A673 (cell line): ENCODE data around the gene MXD1. TPM values are rescaled to one million over a fixed set of nuclear protein-coding genes. Genes with fewer than 3 reads are reported as not detected.

Experiments used
- BruUV-seq: library from RNA; stranded (reverse); fragments of 400-500 nt; replicated peaks from 2 replicates; lab custom pipeline; 2021; lab: Mats Ljungman, UMichigan
- CTCF ChIA-PET: fragments of 300-600 bp; sonication (Branson Sonifier 250); formaldehyde crosslinking; loops from one replicate; lab custom pipeline; 2022; ENCODE audit warnings: antibody characterized with exemption; lab: Charles Lee
- POLR2A ChIA-PET: fragments of 300-600 bp; sonication (Branson Sonifier 250); formaldehyde crosslinking; loops from one replicate; lab custom pipeline; 2022; ENCODE audit warnings: antibody characterized with exemption; ENCODE audit not compliant: low non-redundant PET; lab: Charles Lee
- DNase-seq: peaks from one replicate; pipeline ENCODE4 v3.0.0-alpha.2; 2015; ENCODE audit warnings: low spot score
- H3K27ac ChIP-seq: fragments of 200-600 bp; sonication (generic); 2 replicates; pipeline ENCODE4 v1.5.1; 2016; ENCODE audit warnings: mixed run types, low read depth, mild to moderate bottlenecking, mixed read lengths, antibody characterized with exemption, low read length; ENCODE audit not compliant: poor library complexity, severe bottlenecking
- H3K27me3 ChIP-seq: fragments of 200-600 bp; sonication (generic); replicated peaks from 2 replicates; pipeline ENCODE4 v1.6.1; 2017; ENCODE audit warnings: mixed run types, low read depth, mild to moderate bottlenecking, mixed read lengths, antibody characterized with exemption, low read length; ENCODE audit not compliant: insufficient read depth, poor library complexity
- H3K36me3 ChIP-seq: fragments of 200-600 bp; sonication (generic); 2 replicates; pipeline ENCODE4 v1.6.1; 2016; ENCODE audit warnings: mixed run types, mild to moderate bottlenecking, mixed read lengths, antibody characterized with exemption, low read length; ENCODE audit not compliant: insufficient read depth, poor library complexity, severe bottlenecking
- H3K4me1 ChIP-seq: fragments of 200-600 bp; sonication (generic); 2 replicates; pipeline ENCODE4 v1.6.1; 2017; ENCODE audit warnings: mixed run types, mild to moderate bottlenecking, mixed read lengths, antibody characterized with exemption, low read length; ENCODE audit not compliant: insufficient read depth, poor library complexity, severe bottlenecking
- H3K4me3 ChIP-seq: fragments of 200-600 bp; sonication (generic); 2 replicates; pipeline ENCODE4 v1.5.1; 2016; ENCODE audit warnings: low read depth, mixed run types, mild to moderate bottlenecking, mixed read lengths, low read length; ENCODE audit not compliant: poor library complexity, severe bottlenecking
- H3K9me3 ChIP-seq: fragments of 200-600 bp; sonication (generic); 2 replicates; pipeline ENCODE4 v1.6.1; 2016; ENCODE audit warnings: mixed run types, low read depth, mild to moderate bottlenecking, mixed read lengths, antibody characterized with exemption, low read length; ENCODE audit not compliant: poor library complexity, severe bottlenecking
- CTCF ChIP-seq: fragments of 300-800, 200-600 bp; sonication (generic); conservative IDR thresholded peaks from 2 replicates; pipeline ENCODE4 v1.5.1; 2017; ENCODE audit warnings: low read depth, mild to moderate bottlenecking, antibody characterized with exemption, low read length, moderate library complexity, mixed read lengths
- EZH2 ChIP-seq: fragments of 200-600 bp; sonication (generic); IDR thresholded peaks from 2 replicates; pipeline ENCODE4 v1.6.1; 2017; ENCODE audit warnings: borderline replicate concordance, low read depth, mild to moderate bottlenecking, mixed read lengths, antibody characterized with exemption, low read length; ENCODE audit not compliant: poor library complexity, severe bottlenecking
- intact Hi-C: fragments of 100-400 bp; cut with micrococcal nuclease; formaldehyde crosslinking; loops from one replicate; pipeline ENCODE4 v1.10.0; 2022; ENCODE audit not compliant: unreplicated experiment
- total RNA-seq: library from RNA; stranded (reverse); gene quantifications from 2 replicates; pipeline ENCODE4 v1.2.3, GENCODE V29; 2021

MXD1 gene
- total RNA-seq, 1 experiment from 2014 or later: 3.7 TPM

DNA sequence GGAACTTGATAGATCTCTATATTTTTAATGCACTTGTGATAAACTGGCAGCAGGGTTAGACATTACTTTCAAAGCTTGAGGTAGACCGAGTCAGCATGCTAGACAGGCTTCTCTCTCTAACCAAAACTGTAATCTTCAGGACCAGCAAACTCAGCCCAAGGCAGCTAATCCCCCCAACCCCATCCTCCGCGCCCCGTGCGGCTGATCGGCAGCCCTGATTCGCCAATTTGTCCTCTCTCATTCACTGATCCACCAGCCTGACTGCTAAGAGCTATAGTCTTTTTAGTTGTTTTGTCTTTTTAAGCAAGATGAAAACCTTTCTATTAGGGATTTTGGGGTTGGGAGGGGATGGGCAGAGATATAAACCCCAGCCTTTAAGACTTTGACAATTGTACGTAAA, 25.8 kb downstream of the MXD1 start:
- no TSS peak for BruUV-seq
- no peaks in the 10 kb centered on the region for H3K4me1 ChIP-seq
- CTCF ChIA-PET: no interaction called here
- H3K27ac ChIP-seq: no peak overlapping the region
- H3K36me3 ChIP-seq: no peaks in the 10 kb centered on the region
- POLR2A ChIA-PET: interaction anchor here (0.6 kb wide), 1 partner anchor 130 kb away, joined by 10 read pairs; no protein-coding TSS in a partner anchor
- H3K4me3 ChIP-seq: no peak overlapping the region
- no peaks in the 10 kb centered on the region for H3K27me3 ChIP-seq
- intact Hi-C loops: no loop called here
- DNase-seq: no peak
- H3K9me3 ChIP-seq: no peaks in the 10 kb centered on the region
- TF ChIP-seq EZH2 (no peak), CTCF (no peak)

DNA sequence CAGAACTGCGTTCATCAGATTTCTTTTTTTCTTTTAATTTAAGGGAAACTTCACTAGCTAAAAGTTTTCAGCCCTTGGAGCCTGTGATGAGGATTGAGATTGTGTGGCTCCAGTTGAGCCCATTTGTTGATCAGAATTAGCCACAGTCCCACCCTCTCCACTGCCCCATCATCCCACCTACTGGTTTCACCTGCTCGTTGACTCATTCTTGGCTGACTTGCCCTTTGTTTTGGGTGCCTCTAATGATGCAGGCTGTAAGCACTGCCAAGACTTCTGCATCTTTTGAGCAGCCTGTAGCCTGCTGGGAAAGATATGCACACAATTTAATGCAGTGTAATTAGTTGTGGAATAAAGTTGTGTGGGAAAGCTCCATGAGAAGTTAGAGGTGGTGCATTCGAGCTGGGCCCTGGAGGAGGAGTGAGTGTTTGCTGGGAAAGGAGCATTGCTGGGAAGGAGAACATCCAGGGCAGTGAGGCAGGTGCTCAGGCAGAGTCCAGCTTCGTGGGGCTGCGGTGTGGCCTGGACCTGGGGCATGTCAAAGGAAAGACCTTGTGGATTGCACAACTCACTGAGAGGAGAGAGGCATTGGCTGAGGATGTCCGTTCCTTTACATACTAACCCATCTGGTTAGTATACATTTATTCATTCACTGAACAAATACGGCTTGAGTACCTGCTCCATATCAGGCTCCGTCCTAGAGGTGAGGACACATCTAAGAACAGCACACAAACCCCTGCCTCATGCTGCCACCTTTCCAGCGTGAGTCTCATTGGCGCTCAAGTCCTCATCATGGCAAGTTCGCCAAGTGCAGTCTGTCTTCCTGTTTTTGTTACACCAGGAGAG, 28.3 kb downstream of the MXD1 start:
- CTCF ChIA-PET: no interaction called here
- Histone ChIP-seq H3K27ac (no peak overlapping the region), H3K36me3 (no peaks in the 10 kb centered on the region), H3K4me3 (no peak overlapping the region), H3K9me3 (no peaks in the 10 kb centered on the region), H3K4me1 (no peaks in the 10 kb centered on the region), H3K27me3 (no peaks in the 10 kb centered on the region)
- intact Hi-C loops: no loop called here
- no TSS peak for BruUV-seq
- TF ChIP-seq EZH2 (no peak), CTCF (no peak)
- no peak for DNase-seq
- POLR2A ChIA-PET: no interaction called here

DNA sequence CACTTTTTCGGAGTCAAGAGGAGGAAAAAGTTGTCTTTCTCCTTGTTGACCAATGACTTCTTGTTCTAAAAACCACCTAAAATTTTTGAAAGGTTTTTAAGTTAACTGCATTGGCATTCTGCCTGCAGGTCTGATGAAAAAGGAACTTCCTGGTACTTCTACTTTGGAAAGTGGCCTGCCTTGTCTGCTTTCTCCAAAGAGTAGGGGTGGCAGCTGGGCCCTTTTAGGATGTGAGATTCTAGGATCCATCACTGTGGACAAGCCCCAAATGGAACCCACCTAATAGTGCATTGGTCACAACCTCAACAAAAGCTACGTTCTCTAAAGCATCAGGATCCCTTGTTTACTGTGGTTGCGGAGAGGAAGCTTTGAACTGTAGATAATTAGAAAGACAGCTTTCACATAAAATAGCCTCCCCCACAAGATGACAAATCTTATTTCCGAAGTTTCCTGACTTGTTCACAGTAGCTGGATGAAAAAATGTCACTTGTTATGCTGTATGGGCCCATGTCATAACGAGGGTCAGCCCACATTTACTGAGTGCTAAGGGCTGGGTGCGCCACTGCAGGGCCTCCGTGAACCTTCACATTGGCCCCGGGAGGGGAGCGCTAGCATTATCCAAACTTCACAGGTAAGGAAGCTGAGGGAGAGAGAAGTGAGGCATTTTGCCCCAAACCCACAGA, 29.1 kb downstream of the MXD1 start:
- no peak for DNase-seq
- no peak overlapping the region for H3K4me3 ChIP-seq
- no peak overlapping the region for H3K27ac ChIP-seq
- TF ChIP-seq CTCF (no peak), EZH2 (no peak)
- H3K9me3 ChIP-seq: no peaks in the 10 kb centered on the region
- POLR2A ChIA-PET: no interaction called here
- H3K27me3 ChIP-seq: no peaks in the 10 kb centered on the region
- CTCF ChIA-PET: no interaction called here
- H3K4me1 ChIP-seq: no peaks in the 10 kb centered on the region
- no peaks in the 10 kb centered on the region for H3K36me3 ChIP-seq
- no TSS peak for BruUV-seq
- intact Hi-C loops: no loop called here
